HCT116 (cell line): ENCODE measurements around the gene DAP. TPM values are rescaled to one million over a fixed set of nuclear protein-coding genes. Genes with fewer than 3 reads are reported as not detected.
"Not testable (repeated sequence)": the region's sequence is repeated elsewhere in the genome, so short reads cannot be mapped to it uniquely, and the experiment has no call there.

ENCODE experiments used
- ATAC-seq: fragments of 200-7000 bp; cut with Tn5 transposase; 2 replicates; pipeline ENCODE4 v1.9.1; 2020; ENCODE audit warnings: mild to moderate bottlenecking, moderate library complexity
- BruUV-seq: library from RNA; stranded (reverse); fragments of 400-500 nt; replicated peaks from 2 replicates; lab custom pipeline; 2021; lab: Mats Ljungman, UMichigan
- CTCF ChIA-PET: fragments of 300-600 bp; sonication (Branson Sonifier 250); formaldehyde crosslinking; loops from one replicate; lab custom pipeline; 2021; ENCODE audit warnings: antibody characterized with exemption; lab: Charles Lee
- POLR2A ChIA-PET: fragments of 300-600, 350-600 bp; sonication (Branson Sonifier 250); formaldehyde crosslinking; loops from one replicate; lab custom pipeline; 2021; ENCODE audit warnings: antibody characterized with exemption; lab: Charles Lee
- RAD21 ChIA-PET, 2 experiments: fragments of 300-600 bp; sonication (Branson Sonifier 250); formaldehyde crosslinking; loops; one replicate each; lab custom pipeline; 2023; ENCODE audit warnings: low total read pairs in 2 of 2; ENCODE audit not compliant: uncharacterized antibody in 2 of 2, unreplicated experiment in 2 of 2, low non-redundant PET in 1 of 2; lab: Charles Lee
- DNase-seq: peaks from one replicate; pipeline ENCODE4 v3.0.0-alpha.2; 2010; ENCODE audit warnings: low read depth, low spot score
- H2AFZ ChIP-seq: fragments of 200-600 bp; shearing (Covaris generic), sonication (generic); 2 replicates; pipeline ENCODE4 v1.6.1; 2017; ENCODE audit warnings: low read depth, mixed run types, mixed read lengths, antibody characterized with exemption, low read length; ENCODE audit not compliant: poor library complexity, severe bottlenecking
- H3K27ac ChIP-seq: 2 replicates; pipeline ENCODE4 v1.5.1; 2012; ENCODE audit warnings: low read depth, low read length
- H3K27me3 ChIP-seq: fragments of 200-600 bp; sonication (generic); 2 replicates; pipeline ENCODE4 v1.6.1; 2016; ENCODE audit warnings: mixed run types, low read length, mixed read lengths; ENCODE audit not compliant: insufficient read depth
- H3K36me3 ChIP-seq, 2 experiments: fragments of 200-500 bp in 1 of 2; fragments of 200-600 bp in 1 of 2; sonication (Bioruptor generic) in 1 of 2; sonication (generic) in 1 of 2; 2 replicates each; pipeline versions ENCODE4 v1.5.1 to v1.6.1; 2014 to 2016; ENCODE audit warnings: low read length in 2 of 2, inconsistent platforms in 1 of 2, mixed read lengths in 1 of 2, mixed run types in 1 of 2; ENCODE audit not compliant: insufficient read depth in 2 of 2, control insufficient read depth in 1 of 2
- H3K4me1 ChIP-seq, 2 experiments: fragments of 200-600 bp in 1 of 2; sonication (generic) in 1 of 2; 2 replicates each; pipeline versions ENCODE4 v1.5.1 to v1.6.1; 2012 to 2017; ENCODE audit warnings: low read length in 2 of 2, inconsistent platforms in 1 of 2, mild to moderate bottlenecking in 1 of 2, mixed read lengths in 1 of 2, mixed run types in 1 of 2, moderate library complexity in 1 of 2; ENCODE audit not compliant: insufficient read depth in 2 of 2, control insufficient read depth in 1 of 2
- H3K4me2 ChIP-seq: fragments of 200-600 bp; sonication (generic); 2 replicates; pipeline ENCODE4 v1.6.1; 2017; ENCODE audit warnings: mixed run types, low read length, mixed read lengths
- H3K4me3 ChIP-seq, 2 experiments: fragments of 200-600 bp in 1 of 2; sonication (generic) in 1 of 2; replicated peaks in 1 of 2; 2 replicates each; pipeline ENCODE4 v1.5.1; 2011 to 2016; ENCODE audit warnings: low read length in 2 of 2, control low read depth in 1 of 2, low read depth in 1 of 2, mild to moderate bottlenecking in 1 of 2, mixed read lengths in 1 of 2, mixed run types in 1 of 2
- H3K79me2 ChIP-seq: fragments of 200-600 bp; sonication (generic); 2 replicates; pipeline ENCODE4 v1.6.1; 2017; ENCODE audit warnings: mild to moderate bottlenecking, mixed run types, low read length, moderate library complexity, mixed read lengths; ENCODE audit not compliant: insufficient read depth
- H3K9ac ChIP-seq: fragments of 200-600 bp; sonication (generic); 2 replicates; pipeline ENCODE4 v1.6.1; 2016; ENCODE audit warnings: low read length, mixed read lengths
- H3K9me2 ChIP-seq: fragments of 200-600 bp; sonication (generic), shearing (Covaris generic); 2 replicates; pipeline ENCODE4 v1.6.1; 2017; ENCODE audit warnings: mixed run types, mild to moderate bottlenecking, moderate library complexity; ENCODE audit not compliant: insufficient read depth
- H3K9me3 ChIP-seq, 2 experiments: fragments of 200-500 bp in 1 of 2; fragments of 200-600 bp in 1 of 2; sonication (Bioruptor generic) in 1 of 2; sonication (generic) in 1 of 2; 2 replicates each; pipeline ENCODE4 v1.6.1; 2014 to 2017; ENCODE audit warnings: low read length in 2 of 2, mixed read lengths in 2 of 2, inconsistent platforms in 1 of 2, low read depth in 1 of 2, mild to moderate bottlenecking in 1 of 2, mixed run types in 1 of 2, moderate library complexity in 1 of 2; ENCODE audit not compliant: control insufficient read depth in 1 of 2, insufficient read depth in 1 of 2
- H4K20me1 ChIP-seq: fragments of 200-600 bp; sonication (generic), shearing (Covaris generic); 2 replicates; pipeline ENCODE4 v1.6.1; 2017; ENCODE audit warnings: mixed run types, mild to moderate bottlenecking, moderate library complexity; ENCODE audit not compliant: insufficient read depth
- CBX3 ChIP-seq: IDR thresholded peaks from 2 replicates; pipeline ENCODE4 v1.6.1; 2012; ENCODE audit warnings: low read depth
- ELF1 ChIP-seq: IDR thresholded peaks from 2 replicates; pipeline ENCODE4 v1.6.1; 2012; ENCODE audit warnings: low read depth, borderline replicate concordance
- JUND ChIP-seq: IDR thresholded peaks from 2 replicates; pipeline ENCODE4 v1.6.1; 2012
- SP1 ChIP-seq: IDR thresholded peaks from 2 replicates; pipeline ENCODE4 v1.6.1; 2012; ENCODE audit warnings: low read depth
- YY1 ChIP-seq: IDR thresholded peaks from 2 replicates; pipeline ENCODE4 v1.6.1; 2011; ENCODE audit warnings: low read length, low read depth, moderate library complexity, mild to moderate bottlenecking; ENCODE audit not compliant: insufficient replicate concordance; ENCODE audit errors: extremely low read depth
- ZNF274 ChIP-seq: fragments of 200-500 bp; sonication (Bioruptor generic); IDR thresholded peaks from 2 replicates; pipeline ENCODE4 v1.6.1; 2014; ENCODE audit warnings: mild to moderate bottlenecking, low read depth, low read length, inconsistent platforms
- intact Hi-C: fragments of 100-400 bp; cut with micrococcal nuclease; formaldehyde crosslinking; loops from 2 replicates; pipeline ENCODE4 v1.10.0; 2022
- total RNA-seq: library from RNA; stranded (reverse); gene quantifications from one replicate; pipeline ENCODE4 v1.2.1, GENCODE V29; 2021; ENCODE audit not compliant: unreplicated experiment
- TF ChIP-seq, protein P1 (sequence below): IDR thresholded peaks from 2 replicates; pipeline ENCODE4 v1.6.1; 2011; ENCODE audit warnings: mild to moderate bottlenecking, low read length, moderate library complexity; ENCODE audit not compliant: insufficient replicate concordance; ENCODE audit errors: extremely low read depth
- TF ChIP-seq, protein P2 (sequence below), 3 experiments: fragments of 200-600 bp in 1 of 3; sonication (generic) in 1 of 3; IDR thresholded peaks in 2 of 3; conservative IDR thresholded peaks in 1 of 3; 2 replicates each; pipeline ENCODE4 v1.5.1; 2012 to 2017; ENCODE audit warnings: low read depth in 2 of 3, low read length in 2 of 3, antibody characterized with exemption in 1 of 3, borderline replicate concordance in 1 of 3, control low read depth in 1 of 3, mild to moderate bottlenecking in 1 of 3, mixed read lengths in 1 of 3, mixed run types in 1 of 3, moderate library complexity in 1 of 3; ENCODE audit not compliant: insufficient read depth in 1 of 3

The DAP gene
- total RNA-seq, 1 experiment from 2014 or later: 59.1 TPM

- ATAC-seq: no peak
- Histone ChIP-seq H3K4me3 (no peak overlapping the region), H3K9me2 (no peaks in the 10 kb centered on the region), H3K9ac (no peak overlapping the region), H3K36me3 (no peaks in the 10 kb centered on the region), H3K27me3 (no peaks in the 10 kb centered on the region), H2AFZ (no peak overlapping the region), H4K20me1 (no peaks in the 10 kb centered on the region), H3K79me2 (no peaks in the 10 kb centered on the region), H3K4me1 (peaks cover 0 to 29% of the 10 kb centered on the region in 2 experiments; a peak in 2 of 4 replicates), H3K27ac (no peak overlapping the region), H3K9me3 (no peaks in the 10 kb centered on the region), H3K4me2 (no peak overlapping the region)
- TF ChIP-seq JUND: no peak
- TF ChIP-seq SP1: no peak
- TF ChIP-seq ZNF274: no peak
- TF ChIP-seq YY1: no peak
- TF ChIP-seq, protein P1, sequence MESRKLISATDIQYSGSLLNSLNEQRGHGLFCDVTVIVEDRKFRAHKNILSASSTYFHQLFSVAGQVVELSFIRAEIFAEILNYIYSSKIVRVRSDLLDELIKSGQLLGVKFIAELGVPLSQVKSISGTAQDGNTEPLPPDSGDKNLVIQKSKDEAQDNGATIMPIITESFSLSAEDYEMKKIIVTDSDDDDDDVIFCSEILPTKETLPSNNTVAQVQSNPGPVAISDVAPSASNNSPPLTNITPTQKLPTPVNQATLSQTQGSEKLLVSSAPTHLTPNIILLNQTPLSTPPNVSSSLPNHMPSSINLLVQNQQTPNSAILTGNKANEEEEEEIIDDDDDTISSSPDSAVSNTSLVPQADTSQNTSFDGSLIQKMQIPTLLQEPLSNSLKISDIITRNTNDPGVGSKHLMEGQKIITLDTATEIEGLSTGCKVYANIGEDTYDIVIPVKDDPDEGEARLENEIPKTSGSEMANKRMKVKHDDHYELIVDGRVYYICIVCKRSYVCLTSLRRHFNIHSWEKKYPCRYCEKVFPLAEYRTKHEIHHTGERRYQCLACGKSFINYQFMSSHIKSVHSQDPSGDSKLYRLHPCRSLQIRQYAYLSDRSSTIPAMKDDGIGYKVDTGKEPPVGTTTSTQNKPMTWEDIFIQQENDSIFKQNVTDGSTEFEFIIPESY: no peak
- no peak for TF ChIP-seq CBX3
- TF ChIP-seq ELF1: no peak
- TF ChIP-seq, protein P2, sequence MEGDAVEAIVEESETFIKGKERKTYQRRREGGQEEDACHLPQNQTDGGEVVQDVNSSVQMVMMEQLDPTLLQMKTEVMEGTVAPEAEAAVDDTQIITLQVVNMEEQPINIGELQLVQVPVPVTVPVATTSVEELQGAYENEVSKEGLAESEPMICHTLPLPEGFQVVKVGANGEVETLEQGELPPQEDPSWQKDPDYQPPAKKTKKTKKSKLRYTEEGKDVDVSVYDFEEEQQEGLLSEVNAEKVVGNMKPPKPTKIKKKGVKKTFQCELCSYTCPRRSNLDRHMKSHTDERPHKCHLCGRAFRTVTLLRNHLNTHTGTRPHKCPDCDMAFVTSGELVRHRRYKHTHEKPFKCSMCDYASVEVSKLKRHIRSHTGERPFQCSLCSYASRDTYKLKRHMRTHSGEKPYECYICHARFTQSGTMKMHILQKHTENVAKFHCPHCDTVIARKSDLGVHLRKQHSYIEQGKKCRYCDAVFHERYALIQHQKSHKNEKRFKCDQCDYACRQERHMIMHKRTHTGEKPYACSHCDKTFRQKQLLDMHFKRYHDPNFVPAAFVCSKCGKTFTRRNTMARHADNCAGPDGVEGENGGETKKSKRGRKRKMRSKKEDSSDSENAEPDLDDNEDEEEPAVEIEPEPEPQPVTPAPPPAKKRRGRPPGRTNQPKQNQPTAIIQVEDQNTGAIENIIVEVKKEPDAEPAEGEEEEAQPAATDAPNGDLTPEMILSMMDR (IDR thresholded peaks at IDR 0.05 in 2 of 3, conservative IDR thresholded peaks at IDR 0.05 in 1 of 3; ENCODE audit: borderline replicate concordance in 1 of 3, insufficient read depth in 1 of 3, low read depth in 2 of 3, low read length in 2 of 3): no peak
- no TSS peak for BruUV-seq
- intact Hi-C loops: no loop called here
- POLR2A ChIA-PET: no interaction called here
- CTCF ChIA-PET: no interaction called here
- DNase-seq: no peak
- RAD21 ChIA-PET: no interaction called here
Observed at GRCh38 chr5:10665799-10666198, 95.2 kb downstream of the DAP start.

DNA sequence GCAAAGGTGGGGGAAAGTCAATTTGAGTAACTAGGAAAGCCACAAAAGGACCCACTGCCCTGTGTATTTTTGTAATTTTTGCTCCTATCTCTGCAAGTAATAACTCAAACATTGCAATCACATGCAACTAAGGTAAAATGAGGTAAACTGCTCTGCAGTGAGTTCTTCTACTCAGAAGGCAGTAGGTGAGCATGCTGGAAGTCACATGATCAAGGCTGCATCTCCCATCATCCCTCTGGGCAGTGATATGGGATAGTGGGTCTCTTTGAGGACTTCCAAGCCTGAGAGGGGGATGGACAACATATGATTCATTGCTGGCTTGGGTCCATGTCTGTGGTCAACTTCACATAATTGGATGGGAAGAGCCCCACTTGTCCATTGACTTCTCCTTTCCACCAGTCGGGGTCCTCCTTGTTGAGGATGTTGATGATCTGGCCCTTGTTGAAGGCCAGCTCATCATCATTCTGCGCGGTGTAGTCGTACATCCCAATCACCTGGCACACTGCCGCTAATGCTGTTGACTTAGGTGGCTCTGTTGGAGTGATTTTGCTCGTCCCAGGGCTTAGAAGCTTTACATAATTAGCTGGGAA is 96.8 kb downstream of the DAP start:
- POLR2A ChIA-PET, intact Hi-C loops, H3K27ac ChIP-seq: not testable (repeated sequence)

More for the DNA sequence above, 96.8 kb downstream of the DAP start:
- H3K9ac ChIP-seq, H3K9me3 ChIP-seq, H3K4me2 ChIP-seq, H3K36me3 ChIP-seq, H3K27me3 ChIP-seq, CTCF ChIA-PET, RAD21 ChIA-PET, BruUV-seq, DNase-seq, H4K20me1 ChIP-seq, H3K79me2 ChIP-seq, ATAC-seq, H3K4me3 ChIP-seq, H2AFZ ChIP-seq, H3K9me2 ChIP-seq: not testable (repeated sequence)
- peaks cover 0 to 29% of the 10 kb centered on the region in 2 experiments; a peak in 2 of 4 replicates for H3K4me1 ChIP-seq
